Tibial nerve (tissue), 4 donors: ENCODE measurements around the gene TUBB2B. TPM values are rescaled to one million over a fixed set of nuclear protein-coding genes. Genes with fewer than 3 reads are reported as not detected.

Experiments
- DNase-seq, 2 donors: peaks; one replicate each; pipeline ENCODE4 v3.0.0-alpha.2; 2019; ENCODE audit warnings: low spot score in 2 of 2
- H3K27ac ChIP-seq, 4 donors: fragments of 200-600 bp; sonication (generic) in 3 of 4; one replicate each; pipeline ENCODE4 v1.5.1; 2017 to 2019; ENCODE audit warnings: mild to moderate bottlenecking in 1 of 4
- H3K27me3 ChIP-seq, 2 donors: fragments of 200-600 bp; sonication (generic) in 1 of 2; one replicate each; pipeline versions ENCODE4 v1.5.1 to v1.6.0; 2017 to 2019
- H3K36me3 ChIP-seq, 3 donors: fragments of 200-600 bp; sonication (generic); one replicate each; pipeline ENCODE4 v1.5.1; 2018 to 2019
- H3K4me1 ChIP-seq, 4 donors: fragments of 200-600 bp; sonication (generic) in 3 of 4; one replicate each; pipeline ENCODE4 v1.5.1; 2017 to 2019
- H3K4me3 ChIP-seq, 4 donors: fragments of 200-600 bp; sonication (generic) in 3 of 4; one replicate each; pipeline ENCODE4 v1.5.1; 2017 to 2019; ENCODE audit warnings: mild to moderate bottlenecking in 1 of 4, moderate library complexity in 1 of 4
- H3K9me3 ChIP-seq, 4 donors: fragments of 200-600 bp; sonication (generic) in 3 of 4; one replicate each; pipeline ENCODE4 v1.5.1; 2017 to 2019
- EP300 ChIP-seq, 2 donors: sonication (generic); formaldehyde crosslinking; IDR thresholded peaks; one replicate each; pipeline ENCODE4 v1.6.1; 2017; ENCODE audit warnings: antibody characterized with exemption in 2 of 2, mild to moderate bottlenecking in 1 of 2
- POLR2A ChIP-seq, 2 donors: fragments of 450-650 bp; IDR thresholded peaks; one replicate each; pipeline ENCODE4 v1.6.1; 2017; ENCODE audit warnings: antibody characterized with exemption in 2 of 2, mild to moderate bottlenecking in 2 of 2, moderate library complexity in 2 of 2
- WGBS, 2 donors: methylation state at CpG; one replicate each; pipeline ENCODE4 v1.1.5; 2018; 5-methylcytosine and 5-hydroxymethylcytosine counted together
- total RNA-seq, 4 donors: library from RNA; depleted of rRNA; stranded (reverse); fragments of >200 nt; gene quantifications; one replicate each; pipeline ENCODE4 v1.1.0, GENCODE V29; 2016
- TF ChIP-seq, protein P1 (sequence below), 5 experiments: fragments of 200-600 bp in 3 of 5; fragments of 450-650 bp in 2 of 5; sonication (generic) in 3 of 5; IDR thresholded peaks; one replicate each; pipeline ENCODE4 v1.5.1; 2016 to 2019; ENCODE audit warnings: antibody characterized with exemption in 5 of 5, mild to moderate bottlenecking in 3 of 5, moderate library complexity in 2 of 5

Gene TUBB2B
- total RNA-seq, 4 donors from 2014 or later: 13.7 to 47.6 (median 32.6) TPM

DNA sequence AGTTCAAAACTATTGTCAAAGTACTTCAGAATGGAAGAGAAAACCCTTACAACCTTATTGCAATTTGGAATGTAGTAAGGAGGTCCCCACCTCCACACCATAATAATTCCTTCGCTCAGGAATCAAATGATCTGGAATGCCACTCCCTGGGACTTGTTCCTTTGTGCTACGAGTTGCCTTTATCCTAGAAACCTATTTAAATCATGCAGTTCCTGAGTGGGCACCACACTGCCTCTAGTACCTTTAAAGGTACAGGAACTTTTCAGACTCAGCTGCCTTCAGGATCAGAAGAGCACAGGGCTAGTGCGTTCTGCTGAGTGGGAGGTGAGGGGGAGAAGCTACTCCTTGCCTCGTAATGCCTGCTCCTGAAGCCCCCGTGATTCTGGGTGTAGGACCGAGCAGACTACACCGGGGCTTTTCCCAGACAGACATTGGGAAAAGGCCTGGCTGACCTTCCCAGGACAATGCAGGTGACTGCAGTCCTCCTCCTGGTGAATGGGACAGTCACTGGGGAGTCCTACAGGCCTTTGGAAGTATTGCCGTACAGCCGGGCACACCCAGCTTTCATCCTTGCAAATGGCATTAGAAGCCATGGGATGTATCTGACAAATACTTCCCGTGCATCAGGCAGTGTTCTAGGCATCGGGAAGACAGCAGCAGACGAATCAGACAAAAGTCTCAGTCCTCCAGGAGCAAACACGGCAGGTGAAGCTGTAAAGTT lies 11.8 kb upstream of the TUBB2B start:
- TF ChIP-seq, protein P1, sequence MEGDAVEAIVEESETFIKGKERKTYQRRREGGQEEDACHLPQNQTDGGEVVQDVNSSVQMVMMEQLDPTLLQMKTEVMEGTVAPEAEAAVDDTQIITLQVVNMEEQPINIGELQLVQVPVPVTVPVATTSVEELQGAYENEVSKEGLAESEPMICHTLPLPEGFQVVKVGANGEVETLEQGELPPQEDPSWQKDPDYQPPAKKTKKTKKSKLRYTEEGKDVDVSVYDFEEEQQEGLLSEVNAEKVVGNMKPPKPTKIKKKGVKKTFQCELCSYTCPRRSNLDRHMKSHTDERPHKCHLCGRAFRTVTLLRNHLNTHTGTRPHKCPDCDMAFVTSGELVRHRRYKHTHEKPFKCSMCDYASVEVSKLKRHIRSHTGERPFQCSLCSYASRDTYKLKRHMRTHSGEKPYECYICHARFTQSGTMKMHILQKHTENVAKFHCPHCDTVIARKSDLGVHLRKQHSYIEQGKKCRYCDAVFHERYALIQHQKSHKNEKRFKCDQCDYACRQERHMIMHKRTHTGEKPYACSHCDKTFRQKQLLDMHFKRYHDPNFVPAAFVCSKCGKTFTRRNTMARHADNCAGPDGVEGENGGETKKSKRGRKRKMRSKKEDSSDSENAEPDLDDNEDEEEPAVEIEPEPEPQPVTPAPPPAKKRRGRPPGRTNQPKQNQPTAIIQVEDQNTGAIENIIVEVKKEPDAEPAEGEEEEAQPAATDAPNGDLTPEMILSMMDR (IDR thresholded peaks at IDR 0.05): peak in 1 of 5 experiments; percentile 9
- no peak for TF ChIP-seq POLR2A (IDR thresholded peaks at IDR 0.05)
- no peak overlapping the region for H3K27ac ChIP-seq
- peaks cover 0 to 9% of the 10 kb centered on the region in 2 donors for H3K27me3 ChIP-seq
- H3K9me3 ChIP-seq: no peaks in the 10 kb centered on the region
- peaks cover 0 to 3% (median 0%) of the 10 kb centered on the region in 4 donors for H3K4me1 ChIP-seq
- 83 to 90% methylated on average over 10 to 13 of the region's 13 CpGs for WGBS, 2 donors
- no peak for DNase-seq
- H3K4me3 ChIP-seq: no peak overlapping the region
- H3K36me3 ChIP-seq: peaks cover 0 to 4% (median 0%) of the 10 kb centered on the region in 3 donors

DNA sequence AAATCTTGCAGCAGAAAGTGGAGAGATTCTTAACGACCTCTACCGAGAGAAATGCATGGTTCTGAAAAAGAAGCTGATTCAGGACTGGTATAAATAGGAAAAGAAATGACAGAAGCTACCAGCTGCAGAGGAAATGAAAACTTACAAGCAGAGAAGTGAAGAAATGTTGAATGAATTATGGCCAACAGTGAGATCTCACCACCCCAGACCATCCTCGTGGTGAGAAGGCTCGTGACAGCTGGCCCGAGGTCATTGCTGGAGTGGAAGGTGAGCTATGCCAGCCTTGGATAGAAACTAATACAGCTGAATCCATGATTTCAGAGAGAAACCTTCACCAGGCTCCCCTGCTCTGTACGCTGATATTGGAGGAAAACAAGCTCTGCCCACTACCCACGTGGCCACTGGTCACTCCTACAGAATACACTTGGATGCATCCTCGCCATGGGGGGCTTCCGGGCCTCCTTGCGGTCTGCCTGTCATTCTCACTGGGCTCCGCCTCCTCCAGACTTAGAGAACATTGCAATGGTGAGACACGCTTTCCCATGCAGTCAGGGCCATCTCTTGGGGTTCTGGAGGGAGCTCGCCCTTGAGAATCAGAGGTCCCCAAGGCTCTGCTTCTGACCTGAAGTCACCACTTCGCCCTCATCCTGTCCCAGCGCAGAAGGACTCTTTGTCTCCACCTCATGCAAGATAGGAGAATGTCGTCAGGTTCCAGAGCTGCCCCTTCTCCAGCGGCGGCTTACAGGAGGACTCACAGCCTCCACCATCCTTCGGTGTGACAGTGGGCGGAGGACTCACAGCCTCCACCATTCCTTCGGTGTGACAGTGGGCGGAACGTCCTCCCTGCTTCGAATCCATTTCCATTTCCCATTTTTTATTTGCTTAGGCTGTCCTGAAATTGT lies 10.6 kb upstream of the TUBB2B start:
- Histone ChIP-seq H3K36me3 (no peaks in the 10 kb centered on the region), H3K27me3 (peaks cover 0 to 14% of the 10 kb centered on the region in 2 donors), H3K4me3 (no peak overlapping the region), H3K9me3 (no peaks in the 10 kb centered on the region), H3K27ac (peak overlapping the region in 2 of 4 donors; percentile 43 to 47), H3K4me1 (peaks cover 0 to 3% (median 0%) of the 10 kb centered on the region in 4 donors)
- 74 to 78% methylated on average over 24 of the region's 24 CpGs for WGBS, 2 donors
- no peak for DNase-seq
- TF ChIP-seq POLR2A (IDR thresholded peaks at IDR 0.05): no peak
- peak in 1 of 2 donors; percentile 58 for TF ChIP-seq EP300 (IDR thresholded peaks at IDR 0.05)

DNA sequence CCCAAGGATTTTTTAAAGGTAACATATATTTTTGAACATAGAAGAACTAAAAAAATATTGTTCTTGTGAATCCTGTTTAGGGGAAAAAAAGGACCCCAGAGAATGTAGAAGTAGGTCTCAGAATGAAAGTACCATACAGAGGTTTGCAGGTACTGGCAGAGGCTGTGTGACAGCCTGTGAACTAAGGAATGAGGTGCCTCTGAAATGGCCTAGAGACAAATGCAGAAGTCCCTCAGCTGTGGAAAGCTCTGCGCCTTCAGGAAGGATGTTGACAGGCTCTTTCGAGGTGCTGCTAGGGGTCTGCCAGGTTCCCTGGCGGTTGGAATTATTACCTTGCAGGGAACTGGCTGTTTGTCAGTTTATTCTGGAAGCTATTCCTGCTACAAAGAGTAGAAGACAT lies 8.6 kb upstream of the TUBB2B start:
- TF ChIP-seq EP300 (IDR thresholded peaks at IDR 0.05) (no peak), POLR2A (IDR thresholded peaks at IDR 0.05) (no peak)
- TF ChIP-seq, protein P1 (IDR thresholded peaks at IDR 0.05): no peak
- H3K9me3 ChIP-seq: no peaks in the 10 kb centered on the region
- no peak overlapping the region for H3K27ac ChIP-seq
- H3K36me3 ChIP-seq: no peaks in the 10 kb centered on the region
- H3K4me3 ChIP-seq: no peak overlapping the region
- 81 to 86% methylated on average over 3 of the region's 3 CpGs for WGBS, 2 donors
- H3K27me3 ChIP-seq: peaks cover 0 to 24% of the 10 kb centered on the region in 2 donors
- H3K4me1 ChIP-seq: peaks cover 0 to 17% (median 7%) of the 10 kb centered on the region in 4 donors
- no peak for DNase-seq

DNA sequence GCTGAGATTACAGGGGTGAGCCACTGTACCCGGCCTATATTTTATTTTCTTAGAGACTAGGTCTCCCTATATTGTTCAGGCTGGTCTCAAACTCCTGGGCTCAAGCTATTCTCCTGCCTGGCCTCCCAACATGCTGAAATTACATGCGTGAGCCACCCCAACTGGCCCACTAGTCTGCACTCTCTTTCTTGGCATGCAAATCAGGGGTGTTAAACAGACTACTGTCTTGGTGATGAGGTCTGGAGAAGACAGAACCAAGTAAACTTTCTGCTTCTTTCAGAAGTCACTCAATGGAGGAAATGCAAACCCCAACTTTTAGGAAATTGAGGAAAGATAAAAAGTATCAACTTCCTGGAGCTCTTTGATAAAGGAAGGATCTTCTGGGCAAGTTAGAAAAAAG lies 8.0 kb upstream of the TUBB2B start:
- Histone ChIP-seq H3K9me3 (no peaks in the 10 kb centered on the region), H3K27me3 (peaks cover 0 to 24% of the 10 kb centered on the region in 2 donors), H3K36me3 (no peaks in the 10 kb centered on the region), H3K27ac (no peak overlapping the region), H3K4me1 (peaks cover 0 to 22% (median 9%) of the 10 kb centered on the region in 4 donors), H3K4me3 (no peak overlapping the region)
- no peak for DNase-seq
- WGBS, 2 donors: 98 to 100% methylated on average over 2 of the region's 2 CpGs
- no peak for TF ChIP-seq POLR2A (IDR thresholded peaks at IDR 0.05)
- no peak for TF ChIP-seq EP300 (IDR thresholded peaks at IDR 0.05)
- TF ChIP-seq, protein P1 (IDR thresholded peaks at IDR 0.05): no peak

DNA sequence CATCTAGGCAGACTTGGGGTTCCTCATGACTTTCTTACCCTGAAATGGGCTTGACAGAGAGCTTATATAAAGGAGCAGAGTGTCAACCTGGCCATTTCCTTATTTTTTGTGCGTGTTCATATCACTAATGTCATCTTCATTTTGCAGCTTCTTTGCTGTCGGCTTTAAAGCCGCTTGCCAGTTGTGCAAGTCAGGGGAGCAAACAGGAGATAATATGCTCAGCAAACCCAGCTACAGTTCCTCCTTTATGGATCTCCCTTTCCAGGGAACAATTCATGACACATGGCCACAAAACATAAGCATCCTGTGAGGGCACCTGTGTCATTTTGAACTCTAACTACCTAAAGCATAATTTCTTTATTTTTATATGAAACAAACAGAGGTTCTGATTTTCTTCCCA lies 6.5 kb upstream of the TUBB2B start:
- Histone ChIP-seq H3K4me3 (no peak overlapping the region), H3K9me3 (no peaks in the 10 kb centered on the region), H3K27ac (no peak overlapping the region), H3K27me3 (peaks cover 0 to 38% of the 10 kb centered on the region in 2 donors), H3K4me1 (peaks cover 0 to 38% (median 17%) of the 10 kb centered on the region in 4 donors), H3K36me3 (no peaks in the 10 kb centered on the region)
- no peak for DNase-seq
- TF ChIP-seq, protein P1 (IDR thresholded peaks at IDR 0.05): no peak
- no peak for TF ChIP-seq EP300 (IDR thresholded peaks at IDR 0.05)
- no peak for TF ChIP-seq POLR2A (IDR thresholded peaks at IDR 0.05)
- WGBS, 2 donors: 86 to 92% methylated on average over 3 of the region's 3 CpGs
